ENCODE measurements around the gene TNFSF13. TPM values are rescaled to one million over a fixed set of nuclear protein-coding genes. Genes with fewer than 3 reads are reported as not detected.

Gene TNFSF13
- total and polyA plus RNA-seq, 8 donors, result 13.5 to 87.4 (median 20.8) TPM

DNA sequence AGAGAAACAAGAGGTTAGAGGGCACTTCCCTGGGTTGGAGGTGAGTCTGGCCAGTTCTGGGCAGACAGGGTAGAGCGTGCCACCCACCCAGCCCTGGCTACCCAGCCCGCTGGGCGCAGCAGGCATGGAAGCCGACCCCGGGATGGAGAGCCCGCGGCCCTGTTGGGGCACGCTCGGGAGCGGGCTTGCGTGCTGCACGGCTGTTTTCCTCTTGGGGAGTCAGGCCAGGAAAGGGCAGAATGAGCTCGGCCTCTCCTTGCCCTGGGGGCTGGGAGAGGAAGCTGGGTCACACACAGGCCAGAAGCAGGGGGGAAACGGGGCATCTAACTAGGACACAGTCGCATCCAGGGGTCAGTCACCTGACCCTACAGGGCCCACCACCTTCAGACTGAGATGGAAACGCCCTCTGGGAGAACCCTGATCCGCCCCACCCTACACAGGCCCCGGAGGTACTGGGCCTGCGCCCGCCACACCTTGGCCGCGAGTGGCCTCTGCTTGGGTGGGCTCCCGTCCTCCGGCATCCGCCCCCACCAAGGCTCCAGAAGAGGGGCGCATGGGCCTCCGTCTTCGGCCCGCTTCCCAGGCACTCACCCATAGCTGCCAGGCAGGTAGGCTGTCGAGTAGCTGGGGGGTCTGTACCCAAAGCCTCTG lies 30.1 kb downstream of the TNFSF13 start:
- ATAC-seq (no peak), DNase-seq (no peak)
- intact Hi-C loops (cut with DNase I), result no loop called here
- no peak overlapping the region for H3K27ac ChIP-seq
- no peaks in the 10 kb centered on the region for H3K27me3 ChIP-seq
- H3K36me3 ChIP-seq, result peaks cover 0 to 71% of the 10 kb centered on the region in 2 donors
- H3K4me3 ChIP-seq, result no peak overlapping the region
- H3K9me3 ChIP-seq, result no peaks in the 10 kb centered on the region
- TF ChIP-seq, protein P1, sequence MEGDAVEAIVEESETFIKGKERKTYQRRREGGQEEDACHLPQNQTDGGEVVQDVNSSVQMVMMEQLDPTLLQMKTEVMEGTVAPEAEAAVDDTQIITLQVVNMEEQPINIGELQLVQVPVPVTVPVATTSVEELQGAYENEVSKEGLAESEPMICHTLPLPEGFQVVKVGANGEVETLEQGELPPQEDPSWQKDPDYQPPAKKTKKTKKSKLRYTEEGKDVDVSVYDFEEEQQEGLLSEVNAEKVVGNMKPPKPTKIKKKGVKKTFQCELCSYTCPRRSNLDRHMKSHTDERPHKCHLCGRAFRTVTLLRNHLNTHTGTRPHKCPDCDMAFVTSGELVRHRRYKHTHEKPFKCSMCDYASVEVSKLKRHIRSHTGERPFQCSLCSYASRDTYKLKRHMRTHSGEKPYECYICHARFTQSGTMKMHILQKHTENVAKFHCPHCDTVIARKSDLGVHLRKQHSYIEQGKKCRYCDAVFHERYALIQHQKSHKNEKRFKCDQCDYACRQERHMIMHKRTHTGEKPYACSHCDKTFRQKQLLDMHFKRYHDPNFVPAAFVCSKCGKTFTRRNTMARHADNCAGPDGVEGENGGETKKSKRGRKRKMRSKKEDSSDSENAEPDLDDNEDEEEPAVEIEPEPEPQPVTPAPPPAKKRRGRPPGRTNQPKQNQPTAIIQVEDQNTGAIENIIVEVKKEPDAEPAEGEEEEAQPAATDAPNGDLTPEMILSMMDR (IDR thresholded peaks at IDR 0.05), result no peak
- peaks cover 10 to 41% of the 10 kb centered on the region in 2 donors for H3K4me1 ChIP-seq

DNA sequence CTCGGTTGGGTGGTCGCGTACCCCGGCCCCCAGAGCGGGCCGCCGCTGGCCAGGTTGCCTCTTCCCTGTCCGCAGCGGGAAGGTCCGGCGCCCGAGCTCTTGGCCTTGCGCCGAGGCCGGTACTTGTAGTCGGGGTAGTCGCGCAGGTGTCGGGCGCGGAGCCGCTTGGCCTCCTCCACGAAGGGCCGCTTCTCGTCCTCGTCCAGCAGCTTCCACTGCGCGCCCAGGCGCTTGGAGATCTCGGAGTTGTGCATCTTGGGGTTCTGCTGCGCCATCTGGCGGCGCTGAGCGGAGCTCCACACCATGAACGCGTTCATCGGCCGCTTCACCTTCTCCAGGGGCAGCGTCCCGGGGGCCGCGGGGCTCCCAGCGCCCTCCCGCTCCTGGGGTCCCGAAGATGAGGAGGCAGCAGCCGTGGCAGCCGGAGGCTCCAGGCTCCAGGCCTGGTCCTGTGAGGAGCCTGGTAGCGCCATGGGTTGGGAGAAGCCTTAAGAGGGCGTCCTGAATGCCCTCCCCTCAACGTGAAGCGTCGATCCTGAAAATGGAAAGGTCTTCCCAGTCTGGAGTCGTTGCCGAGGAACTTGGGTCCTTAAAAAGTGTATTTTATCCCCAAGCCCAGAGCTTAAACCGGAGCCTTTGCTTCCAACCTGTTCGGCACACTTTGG lies 30.8 kb downstream of the TNFSF13 start:
- ATAC-seq, result peak; percentile 87
- intact Hi-C loops (cut with DNase I), result no loop called here
- H3K4me3 ChIP-seq, result no peak overlapping the region
- H3K9me3 ChIP-seq, result no peaks in the 10 kb centered on the region
- no peaks in the 10 kb centered on the region for H3K27me3 ChIP-seq
- H3K4me1 ChIP-seq, result peaks cover 10 to 39% of the 10 kb centered on the region in 2 donors
- TF ChIP-seq, protein P1 (IDR thresholded peaks at IDR 0.05), result peak; percentile 76 to 90
- peaks cover 0 to 77% of the 10 kb centered on the region in 2 donors for H3K36me3 ChIP-seq
- H3K27ac ChIP-seq, result no peak overlapping the region
- DNase-seq, result peak; percentile 72 to 95 (median 86)

DNA sequence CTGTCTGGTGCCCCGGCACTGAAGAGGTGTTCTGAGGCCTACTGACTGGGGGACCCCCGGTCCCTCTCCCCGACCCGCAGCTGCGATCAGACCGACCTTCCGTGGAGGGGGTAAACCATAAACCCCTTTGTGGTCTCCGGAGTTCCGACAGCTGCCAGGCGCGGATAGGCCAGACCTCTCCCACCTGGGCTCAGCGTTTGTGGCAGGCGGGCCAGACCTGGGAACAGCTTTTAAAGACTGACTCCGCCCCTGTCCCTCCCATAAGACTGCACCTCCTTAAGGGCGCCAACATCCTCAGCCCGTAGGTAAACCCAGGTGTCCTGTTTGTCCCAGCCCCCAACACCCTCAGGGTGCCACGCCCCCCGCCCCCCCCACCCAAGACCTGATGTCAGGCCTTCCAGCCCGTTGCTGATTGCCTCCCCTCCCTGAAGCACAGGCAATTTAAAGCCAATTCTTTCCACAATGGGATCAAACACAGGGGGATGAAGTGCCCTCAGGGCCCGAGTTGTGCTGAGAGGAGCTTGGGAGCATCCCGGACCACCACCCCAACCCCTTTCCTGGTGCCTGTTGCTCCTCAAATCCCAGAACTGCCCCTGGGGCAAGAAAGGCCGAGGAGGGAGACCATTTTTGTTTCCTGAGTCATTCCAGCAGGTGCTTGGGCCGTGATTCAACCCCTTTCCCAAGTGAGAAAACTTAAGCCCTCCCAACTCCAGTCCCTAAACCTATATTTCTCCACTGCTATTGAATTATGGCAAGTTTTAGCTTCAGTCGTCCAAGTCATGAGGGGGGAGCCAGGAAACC lies 31.5 kb downstream of the TNFSF13 start, which contains the start of gene SOX15:
TSS of gene SOX15 (minus strand) at position 204 of the 801 bp plus-strand sequence. CDS start 418 bp downstream, outside the sequence.
- no peaks in the 10 kb centered on the region for H3K9me3 ChIP-seq
- DNase-seq, result no peak
- no peak for ATAC-seq
- no peaks in the 10 kb centered on the region for H3K27me3 ChIP-seq
- H3K4me1 ChIP-seq, result peaks cover 10 to 31% of the 10 kb centered on the region in 2 donors
- intact Hi-C loops (cut with DNase I), result no loop called here
- no peak within 1 kb of the TSS for H3K4me3 ChIP-seq
- peaks cover 0 to 85% of the 10 kb centered on the region in 2 donors for H3K36me3 ChIP-seq
- peak within 1 kb of the TSS in 1 of 2 donors; percentile 33 for H3K27ac ChIP-seq
- TF ChIP-seq, protein P1 (IDR thresholded peaks at IDR 0.05), result no peak

DNA sequence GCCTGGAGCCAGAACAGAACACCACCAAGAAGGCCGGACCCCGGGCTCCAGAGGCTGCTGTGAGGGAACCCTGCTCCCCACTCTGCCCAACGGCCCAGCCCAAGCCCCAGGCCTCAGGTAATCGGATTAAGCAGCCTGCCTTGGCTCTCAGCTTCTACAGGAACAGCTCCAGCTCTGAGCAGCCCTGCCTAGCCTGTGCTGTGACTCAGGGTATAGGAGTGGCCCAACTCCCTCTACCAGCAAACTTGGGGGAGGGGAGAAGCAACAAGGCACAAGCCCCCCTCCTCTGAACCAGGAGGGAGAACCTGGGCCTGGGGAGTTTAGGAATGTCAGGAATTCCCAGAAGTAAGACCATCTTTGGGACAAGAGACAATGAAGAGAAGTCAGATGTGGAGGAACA lies 32.2 kb downstream of the TNFSF13 start:
- no peaks in the 10 kb centered on the region for H3K27me3 ChIP-seq
- H3K4me3 ChIP-seq, result no peak overlapping the region
- DNase-seq (no peak), ATAC-seq (peak; percentile 4)
- intact Hi-C loops (cut with DNase I), result no loop called here
- TF ChIP-seq, protein P1 (IDR thresholded peaks at IDR 0.05), result no peak
- H3K4me1 ChIP-seq, result peaks cover 10 to 25% of the 10 kb centered on the region in 2 donors
- peaks cover 0 to 91% of the 10 kb centered on the region in 2 donors for H3K36me3 ChIP-seq
- peak overlapping the region in 1 of 2 donors; percentile 33 for H3K27ac ChIP-seq
- H3K9me3 ChIP-seq, result no peaks in the 10 kb centered on the region
